NB4 (cell line): Measurements from ENCODE around the gene SUSD2.

Experiments
- CTCF ChIP-seq: IDR thresholded peaks from one replicate; pipeline ENCODE4 v1.5.1; 2012; ENCODE audit warnings: low read depth, low read length
- MAX ChIP-seq: IDR thresholded peaks from 2 replicates; pipeline ENCODE4 v1.6.1; 2011; ENCODE audit warnings: low read depth, low read length
- POLR2A ChIP-seq: IDR thresholded peaks from 2 replicates; pipeline ENCODE4 v1.6.1; 2011; ENCODE audit warnings: mild to moderate bottlenecking; ENCODE audit not compliant: insufficient read length; ENCODE audit errors: extremely low read depth

- TF ChIP-seq POLR2A (no peak), CTCF (no peak), MAX (no peak)
Observed at GRCh38 chr22:24183321-24184031, 2.2 kb downstream of the SUSD2 start.
